ENCODE results near the gene C1QTNF7.

Gene C1QTNF7

DNA sequence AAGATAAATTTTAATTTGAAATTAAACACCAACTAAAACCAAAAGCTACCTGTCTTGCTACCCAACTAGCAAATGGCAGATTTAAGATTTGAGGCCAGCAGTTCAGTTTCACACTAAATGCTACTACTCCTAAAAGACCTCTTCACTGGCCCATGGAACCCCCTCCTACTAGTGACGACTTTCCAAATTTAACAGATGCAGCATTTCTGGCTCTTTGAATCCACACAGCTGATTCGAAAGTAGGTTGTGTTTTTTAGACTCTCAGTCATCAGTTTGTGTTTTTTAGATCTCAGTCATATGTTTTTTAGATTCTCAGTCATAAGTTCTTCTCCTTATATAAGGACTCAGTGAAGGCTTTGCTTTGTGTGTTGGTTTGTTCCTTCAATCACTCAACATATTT lies 30.8 kb downstream of the C1QTNF7 start:
- peak in 1 of 2 experiments; percentile 66 for DNase-seq

DNA sequence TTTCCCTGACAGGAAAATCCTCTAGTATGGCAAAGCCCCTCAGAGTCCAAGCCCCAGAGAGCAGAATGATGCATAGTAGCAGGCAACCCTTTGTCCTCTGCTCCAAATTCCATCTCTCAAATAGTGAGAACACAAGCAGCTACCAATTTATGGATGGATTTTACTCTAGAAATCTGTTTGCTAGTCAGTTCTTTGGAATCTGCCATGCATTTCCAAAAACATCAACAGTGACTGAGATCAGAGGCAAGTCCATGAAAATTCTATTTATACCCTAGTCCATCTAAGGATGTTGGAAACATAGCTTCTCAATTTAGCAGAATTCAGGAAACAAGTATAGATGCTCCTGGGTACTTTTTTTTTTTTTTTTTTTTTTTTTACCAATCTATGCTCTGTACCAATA lies 31.9 kb downstream of the C1QTNF7 start:
- no peak for DNase-seq

DNA sequence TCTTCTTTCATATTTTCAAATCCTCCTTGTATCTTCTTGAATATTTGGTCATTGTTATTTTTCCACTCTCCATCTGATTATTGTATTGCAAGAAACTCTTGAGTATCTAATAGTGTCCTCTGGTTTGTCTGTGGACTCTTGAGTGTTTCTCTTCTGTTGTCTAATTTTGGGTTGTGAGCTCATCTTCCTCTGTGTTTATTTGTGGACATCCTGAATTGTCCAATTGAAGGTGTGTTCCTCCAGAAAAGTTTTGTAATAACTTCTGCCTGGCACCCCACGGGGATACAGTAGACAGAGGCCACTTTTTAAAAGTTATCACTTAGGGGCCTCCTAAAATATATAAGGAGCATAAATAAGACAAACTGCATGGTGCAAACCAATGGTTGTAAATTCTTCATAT lies 38.8 kb downstream of the C1QTNF7 start:
- DNase-seq = no peak

DNA sequence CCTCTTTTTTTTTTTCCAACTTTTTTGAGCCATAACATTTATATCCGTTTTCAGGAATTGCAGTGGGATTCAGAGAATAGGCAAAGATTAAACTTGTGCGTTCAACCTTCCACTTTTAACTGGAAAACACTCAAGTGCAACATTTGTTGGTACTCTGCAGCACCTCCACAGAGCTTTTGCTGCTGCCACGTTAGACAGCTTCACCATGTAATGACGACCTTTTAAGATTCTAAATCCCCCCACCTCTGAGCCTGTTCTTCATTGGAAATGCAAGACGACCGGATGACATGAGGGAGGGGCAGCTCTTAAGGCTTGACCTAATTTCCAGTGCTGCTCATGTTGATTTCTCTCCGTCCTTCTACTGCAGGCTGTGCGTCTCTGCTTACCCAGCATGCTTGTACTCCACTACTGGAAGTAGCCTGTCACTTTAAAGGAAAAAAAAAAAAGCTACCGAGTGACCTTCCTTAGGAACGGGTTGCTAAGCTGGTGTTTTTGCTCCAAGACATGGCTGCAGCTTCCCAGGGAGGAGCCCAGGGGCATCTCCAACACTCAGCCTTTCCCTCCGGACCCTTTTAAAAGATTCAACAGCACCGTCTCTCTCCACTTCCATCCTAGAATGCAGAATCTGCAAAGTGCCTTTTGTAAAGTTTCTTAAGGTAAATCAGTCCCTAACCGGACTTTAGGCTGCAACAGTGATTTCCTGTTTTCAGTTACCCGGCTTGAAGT lies 41.7 kb downstream of the C1QTNF7 start, which contains the start of gene CC2D2A:
Gene CC2D2A, plus strand, starts transcription at position 481 of the 726 bp plus-strand sequence. CDS start 6,051 bp downstream, outside the sequence.
- peak; percentile 21 to 71 for DNase-seq

DNA sequence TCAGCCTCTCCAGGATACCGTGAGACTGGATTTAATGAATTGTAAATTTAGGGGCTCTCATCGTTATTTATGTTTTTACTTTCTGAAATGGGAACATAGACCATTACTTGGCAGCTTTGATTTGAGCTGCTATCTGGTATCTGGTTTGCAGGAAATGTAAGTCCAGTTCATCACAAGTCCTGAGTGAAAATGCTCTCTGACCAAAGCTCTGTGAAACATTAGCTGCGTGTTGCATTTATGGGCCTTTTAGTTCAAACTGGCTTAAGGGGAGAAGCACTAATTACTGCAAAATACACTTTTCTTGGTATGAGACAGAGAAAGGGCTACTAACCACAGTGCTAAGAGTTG lies 42.3 kb downstream of the C1QTNF7 start:
- no peak for DNase-seq

DNA sequence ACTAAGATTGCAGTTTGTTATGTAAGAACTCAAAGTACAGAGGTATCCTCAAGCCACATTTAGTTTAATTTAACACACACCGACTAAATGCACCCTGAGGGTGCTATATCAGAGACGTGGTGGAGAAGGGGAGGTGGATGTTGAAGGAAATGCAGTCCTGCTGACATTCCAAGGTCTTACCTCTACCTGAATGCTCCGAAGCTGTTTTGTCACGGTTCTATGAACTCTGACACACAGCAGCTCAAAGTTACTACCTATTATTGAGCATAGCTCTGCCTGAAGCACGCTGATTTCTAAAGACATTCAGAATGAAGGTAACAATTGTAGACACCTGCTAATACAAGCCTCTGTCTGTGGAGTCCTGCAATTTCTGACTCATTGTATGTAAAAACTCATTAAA lies 48.6 kb downstream of the C1QTNF7 start:
- DNase-seq = no peak

DNA sequence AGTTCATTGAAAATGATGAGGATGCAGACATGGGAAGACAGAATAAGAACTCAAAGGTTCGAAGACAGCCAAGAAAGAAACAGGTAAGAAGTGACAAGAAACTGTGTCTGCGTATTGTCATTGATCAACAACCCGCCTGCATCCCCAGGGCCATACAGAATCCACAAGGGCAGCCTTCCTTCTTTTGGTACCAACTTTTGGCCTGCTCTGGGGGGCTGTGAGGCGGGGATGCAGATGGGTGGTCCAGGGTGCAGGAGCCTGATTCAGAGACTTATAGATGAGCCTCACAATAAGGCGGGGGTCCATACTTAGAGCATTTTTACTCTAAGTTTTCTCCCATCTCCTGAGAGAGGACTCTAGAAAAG lies 50.9 kb downstream of the C1QTNF7 start:
- no peak for DNase-seq

DNA sequence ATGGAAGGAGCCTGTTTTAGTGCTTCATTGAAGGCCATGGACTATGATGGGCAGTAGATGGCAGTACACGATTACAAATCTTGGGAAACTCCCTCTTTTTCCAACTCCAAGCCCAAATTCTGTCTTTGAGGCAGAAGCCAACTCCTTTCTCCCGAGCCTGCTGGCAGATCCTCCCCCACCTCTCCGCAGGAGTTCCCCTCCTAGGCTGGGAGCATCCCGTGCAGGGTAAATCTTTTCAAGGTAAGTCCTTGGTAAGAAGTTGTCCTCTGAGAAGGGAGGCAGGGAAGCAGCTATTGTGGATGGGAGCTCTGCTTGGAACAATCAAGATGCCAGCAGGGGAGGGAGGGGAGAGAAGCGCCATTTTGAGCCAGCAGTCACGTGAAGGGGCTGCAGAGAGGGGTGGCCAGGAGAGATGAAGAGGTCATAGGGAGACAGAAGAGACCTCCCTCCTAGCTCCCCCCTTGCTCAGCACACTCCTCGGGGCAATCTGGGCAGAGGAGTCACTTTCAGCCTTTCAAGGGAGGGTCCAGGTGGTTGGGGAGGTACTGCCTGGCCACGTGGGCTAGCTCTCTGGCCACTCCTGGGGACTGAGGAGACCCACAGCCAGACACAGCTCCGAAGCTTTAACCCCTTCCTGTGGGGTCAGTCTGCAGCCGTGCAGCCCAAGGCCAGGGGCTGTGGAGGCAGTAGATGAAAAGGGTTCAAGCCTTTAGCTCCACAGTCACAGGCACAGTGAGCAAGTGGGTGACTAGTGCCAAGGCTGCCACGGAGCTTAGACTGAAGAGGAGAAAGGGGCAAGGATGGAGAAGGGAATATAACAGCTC lies 51.5 kb downstream of the C1QTNF7 start:
- peak; percentile 92 to 95 for DNase-seq

DNA sequence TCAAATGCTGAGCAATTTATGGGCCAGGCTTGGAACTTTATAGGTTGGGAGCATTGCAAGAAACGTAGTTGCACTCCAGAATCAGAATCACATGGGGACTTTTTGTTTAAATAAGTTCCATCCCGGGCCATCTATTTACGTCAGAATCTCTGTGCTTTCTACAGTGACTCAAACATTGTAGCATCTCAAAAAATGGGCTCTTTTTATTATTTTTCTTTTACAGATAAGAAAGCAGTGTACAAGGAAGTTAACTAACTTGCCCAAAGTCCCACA lies 52.0 kb downstream of the C1QTNF7 start:
- DNase-seq = no peak

DNA sequence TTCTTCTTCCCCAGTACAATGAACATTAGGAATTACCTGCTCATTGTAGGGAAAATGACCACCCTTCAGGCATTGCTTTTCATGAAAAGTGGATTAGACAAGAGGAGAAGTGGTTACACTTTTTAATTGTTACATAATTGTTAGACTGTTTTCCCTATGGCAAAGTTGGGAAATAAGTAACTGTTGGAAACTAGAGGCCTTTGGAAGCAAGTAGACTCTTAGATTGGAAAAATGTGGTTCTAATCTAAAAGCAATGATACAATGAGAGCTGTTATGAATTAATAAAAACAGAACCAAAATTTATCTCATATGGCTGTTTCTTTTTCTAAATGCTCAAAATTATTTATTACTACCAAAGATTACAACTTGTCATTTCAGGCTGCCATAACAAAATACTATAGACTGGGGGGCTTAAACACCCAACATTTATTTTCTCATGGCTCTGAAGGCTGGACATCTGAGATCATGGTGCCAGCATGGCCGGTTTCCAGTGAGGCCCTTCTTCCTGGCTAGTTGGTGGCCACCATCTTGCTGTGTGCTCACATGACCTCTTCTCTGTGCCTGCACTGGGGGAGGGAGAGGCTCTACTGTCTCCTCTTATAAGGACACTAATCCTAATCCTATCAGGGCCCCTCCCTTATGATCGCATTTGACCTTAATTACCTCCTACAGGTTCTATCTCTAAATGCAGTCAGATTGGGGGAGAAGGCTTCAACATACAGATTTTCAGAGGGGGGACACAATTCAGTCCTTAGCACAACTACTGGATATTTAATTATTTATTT lies 54.3 kb downstream of the C1QTNF7 start:
- DNase-seq = peak; percentile 58 to 85

DNA sequence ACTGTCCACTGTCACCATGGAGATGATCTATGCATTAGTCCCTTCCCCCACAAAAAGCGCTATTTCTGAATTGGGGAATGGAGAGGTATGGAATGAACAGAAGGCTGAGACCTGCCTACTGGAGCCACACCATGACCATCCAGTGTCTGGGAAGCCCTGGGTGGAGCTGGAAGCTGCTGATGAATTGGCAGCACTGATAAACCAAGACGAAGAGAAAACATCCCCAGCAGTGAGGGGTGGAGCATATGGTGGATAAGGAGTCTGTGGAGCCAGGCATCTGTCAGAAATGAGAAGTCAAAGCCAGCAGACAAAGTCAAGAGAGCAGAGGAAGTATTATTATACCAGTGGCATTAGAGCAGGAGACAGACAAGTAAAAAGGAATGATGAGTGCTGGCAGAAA lies 55.0 kb downstream of the C1QTNF7 start:
- peak; percentile 70 to 89 for DNase-seq

DNA sequence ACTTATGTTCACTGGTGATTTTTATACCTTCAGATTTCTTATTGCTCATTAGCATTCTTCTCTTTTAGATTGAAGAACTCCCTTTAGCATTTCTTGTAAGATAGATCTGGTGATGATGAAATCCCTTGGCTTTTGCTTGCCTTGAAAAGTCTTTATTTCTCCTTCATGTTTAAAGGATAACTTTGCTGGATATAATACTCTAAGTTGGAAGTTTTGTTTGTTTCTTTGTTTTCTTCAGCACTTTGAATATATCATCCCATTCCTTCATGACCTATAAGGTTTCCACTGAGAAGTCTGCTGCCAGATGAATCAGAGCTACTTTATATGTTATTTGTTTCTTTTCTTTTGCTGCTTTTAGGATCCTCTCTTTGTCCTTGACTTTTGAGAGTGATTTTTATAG lies 60.3 kb downstream of the C1QTNF7 start:
- DNase-seq = no peak

DNA sequence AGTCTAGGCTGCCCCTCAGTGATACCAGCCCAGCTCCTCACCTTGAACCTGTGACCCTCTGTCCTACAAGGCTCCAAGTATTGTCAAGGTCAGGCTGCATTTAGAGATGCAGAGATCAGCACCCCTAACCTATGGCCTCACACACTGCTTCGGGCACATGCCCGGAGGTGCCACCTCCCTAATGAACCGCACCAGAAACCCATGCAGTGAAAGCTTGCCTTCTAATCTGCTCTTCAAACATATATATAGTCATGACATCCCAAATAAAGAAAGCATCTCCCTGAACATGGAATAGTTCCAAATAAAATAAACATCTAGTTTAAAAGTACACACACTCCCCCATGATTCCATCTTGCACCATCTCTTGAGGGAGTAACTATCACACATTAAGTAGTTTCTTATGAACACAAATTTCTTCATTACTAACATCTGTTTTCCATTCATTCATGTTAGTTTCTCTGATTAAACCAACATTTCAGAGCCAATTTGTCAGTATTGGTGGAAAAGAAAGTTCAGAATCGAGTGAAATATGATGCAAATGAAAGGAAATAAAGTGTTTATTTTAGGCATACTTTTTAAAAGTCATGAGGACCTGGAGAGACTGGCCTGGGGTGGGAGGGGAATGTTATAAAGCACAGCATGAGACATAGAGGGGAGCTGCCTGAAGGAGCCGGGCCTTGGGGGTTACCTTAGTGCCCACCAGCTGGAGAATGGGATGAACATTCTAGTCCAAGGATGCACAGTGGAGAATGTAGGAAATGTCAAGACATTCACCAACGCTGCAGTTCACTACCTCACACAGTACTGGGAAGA lies 61.0 kb downstream of the C1QTNF7 start:
- no peak for DNase-seq

DNA sequence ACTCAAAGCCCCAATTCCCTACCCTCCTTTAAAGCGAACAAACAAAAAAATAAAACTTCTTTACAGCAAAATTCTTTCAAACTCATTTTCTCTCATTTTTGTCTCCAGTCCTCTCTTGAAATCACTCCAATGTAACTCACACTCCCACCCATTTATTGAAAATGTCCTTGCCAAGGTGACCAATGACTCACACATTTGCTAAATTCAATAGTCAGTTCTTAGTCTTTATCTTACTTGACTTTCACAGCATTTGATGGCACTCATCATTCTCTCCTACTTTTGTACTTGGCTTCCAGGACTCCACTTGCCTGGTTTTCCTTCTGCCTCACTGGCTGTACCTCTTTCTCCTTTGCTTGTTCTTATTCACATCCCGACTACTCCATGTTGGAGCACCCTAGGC lies 61.7 kb downstream of the C1QTNF7 start:
- no peak for DNase-seq

DNA sequence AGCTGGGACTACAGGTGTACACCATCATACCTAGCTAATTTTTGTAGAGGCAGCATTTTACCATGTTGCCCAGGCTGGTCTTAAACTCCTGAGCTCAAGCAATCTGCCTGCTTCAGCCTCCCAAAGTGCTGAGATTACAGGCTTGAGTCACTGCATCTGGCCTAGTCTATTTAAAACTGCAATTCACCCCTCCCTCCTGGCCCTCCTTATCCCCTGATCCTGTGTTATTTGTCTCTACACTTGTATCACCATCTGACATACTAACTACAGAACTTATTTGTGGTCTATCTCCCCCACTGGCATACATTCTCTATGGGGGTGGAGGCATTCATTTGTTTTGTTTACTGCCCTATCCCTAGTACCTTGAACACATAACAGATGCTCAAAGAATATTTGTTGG lies 65.6 kb downstream of the C1QTNF7 start:
- DNase-seq = peak; percentile 17 to 59

DNA sequence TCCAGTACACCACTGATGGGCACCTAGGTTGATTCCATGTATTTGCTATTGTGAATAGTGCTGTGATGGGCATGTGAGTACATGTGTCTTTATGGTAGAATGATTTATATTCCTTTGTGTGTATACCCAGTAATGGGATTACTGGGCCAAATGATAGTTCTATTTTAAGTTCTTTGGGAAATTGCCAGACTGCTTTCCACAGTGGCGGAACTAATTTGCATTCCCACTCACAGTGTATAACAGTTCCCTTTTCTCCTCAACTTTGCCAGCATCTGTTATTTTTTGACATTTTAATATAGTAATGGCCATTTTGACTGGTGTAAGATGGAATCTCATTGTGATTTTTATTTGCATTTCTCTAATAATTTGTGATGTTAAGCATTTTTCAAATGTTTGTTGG lies 67.8 kb downstream of the C1QTNF7 start:
- peak in 1 of 2 experiments; percentile 34 for DNase-seq
